ENCODE results near the gene TRIM49B. TPM values are rescaled to one million over a fixed set of nuclear protein-coding genes. Genes with fewer than 3 reads are reported as not detected.

The TRIM49B gene, protein sequence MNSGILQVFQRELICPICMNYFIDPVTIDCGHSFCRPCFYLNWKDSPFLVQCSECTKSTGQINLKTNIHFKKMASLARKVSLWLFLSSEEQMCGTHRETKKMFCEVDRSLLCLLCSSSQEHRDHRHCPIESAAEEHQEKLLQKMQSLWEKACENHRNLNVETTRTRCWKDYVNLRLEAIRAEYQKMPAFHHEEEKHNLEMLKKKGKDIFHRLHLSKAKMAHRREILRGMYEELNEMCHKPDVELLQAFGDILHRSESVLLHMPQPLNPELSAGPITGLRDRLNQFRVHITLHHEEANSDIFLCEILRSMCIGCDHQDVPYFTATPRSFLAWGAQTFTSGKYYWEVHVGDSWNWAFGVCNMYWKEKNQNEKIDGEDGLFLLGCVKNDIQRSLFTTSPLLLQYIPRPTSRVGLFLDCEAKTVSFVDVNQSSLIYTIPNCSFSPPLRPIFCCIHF
- not detected in 2 replicates for total RNA-seq (2014; rRNA removed; shearing (Covaris generic))

DNA sequence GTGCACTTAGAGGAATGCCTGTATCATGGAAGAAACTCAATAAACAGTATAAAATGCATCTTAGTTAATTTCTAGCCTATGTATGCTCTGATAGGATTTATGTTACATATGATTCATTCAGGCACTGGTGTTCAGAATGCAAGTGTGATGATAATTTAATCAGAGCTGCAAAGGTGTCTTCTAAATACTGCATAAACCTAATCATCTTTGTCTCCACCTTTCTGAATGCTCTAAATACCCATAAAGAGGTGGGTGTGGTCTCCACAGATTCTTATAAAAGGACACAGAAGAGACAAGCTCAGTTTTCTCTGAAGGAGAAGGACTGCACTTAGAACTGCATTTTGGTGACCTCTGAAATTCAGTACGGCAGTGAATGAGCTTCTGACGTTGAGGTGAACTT lies at the start of gene TRIM49B:
Gene TRIM49B (plus strand): TSS at position 301 of the 400 bp plus-strand sequence. CDS start 2,777 bp downstream, outside the sequence.

GRCh38 chr11:48983785-48984184 lies 44.8 kb upstream of the TRIM49B start, which contains the start of gene TRIM51G:
Gene TRIM51G, minus strand, starts transcription at chr11:48983885. Its CDS starts 2,190 bp downstream, at chr11:48981695.

GRCh38 chr11:49059012-49059411 lies 30.4 kb downstream of the TRIM49B start, which contains the start of gene TRIM64C:
Gene TRIM64C, minus strand, starts transcription at chr11:49059112. Its CDS starts 0 bp downstream, at chr11:49059112.

Small RNA genes lying within 50 kb of the gene (small RNA-seq; reads per million reads assigned to genes)
- gene AC084851.1: not detected

Other genes starting within 250 kb of the TRIM49B start
- gene TRIM51G, start 44.9 kb upstream of the TRIM49B start, total RNA-seq (2014; rRNA removed; shearing (Covaris generic)): not detected in 2 replicates
- not detected in 2 replicates for gene TRIM64C, start 30.3 kb downstream of the TRIM49B start, total RNA-seq (2014; rRNA removed; shearing (Covaris generic))
- gene FOLH1, start 179.8 kb downstream of the TRIM49B start, total RNA-seq (2014; rRNA removed; shearing (Covaris generic)): 1.7 and 2.1 TPM in 2 replicates